GF-D8 (cell line): ENCODE data around the gene ITGA2.

Source experiments
- DNase-seq: peaks from one replicate; lab custom pipeline; 2025; lab: John Stamatoyannopoulos, UW

The ITGA2 gene

GRCh38 chr5:52988335-52989024 is 672 bp upstream of the ITGA2 start:
- no peak for DNase-seq

GRCh38 chr5:52989781-52990527 is 802 bp downstream of the ITGA2 start:
- DNase-seq: no peak

- no peak for DNase-seq
These were observed 1.4 kb downstream of the ITGA2 start for GRCh38 chr5:52990528-52990925.

- DNase-seq: no peak
These were observed 4.2 kb downstream of the ITGA2 start for GRCh38 chr5:52993367-52993766.

GRCh38 chr5:52994266-52994665 is 5.1 kb downstream of the ITGA2 start:
- no peak for DNase-seq

GRCh38 chr5:52995095-52995494 is 5.9 kb downstream of the ITGA2 start:
- DNase-seq: no peak

- DNase-seq: no peak
These were observed 6.8 kb downstream of the ITGA2 start for GRCh38 chr5:52995914-52996313.

GRCh38 chr5:52996979-52997378 is 7.8 kb downstream of the ITGA2 start:
- no peak for DNase-seq

- no peak for DNase-seq
These were observed 8.3 kb downstream of the ITGA2 start for GRCh38 chr5:52997424-52997823.

- no peak for DNase-seq
These were observed 9.6 kb downstream of the ITGA2 start for GRCh38 chr5:52998552-52999313.

GRCh38 chr5:52999344-52999949 is 10.3 kb downstream of the ITGA2 start:
- DNase-seq: no peak

- DNase-seq: no peak
These were observed 12.4 kb downstream of the ITGA2 start for GRCh38 chr5:53001541-53001940.

GRCh38 chr5:53002491-53002890 is 13.3 kb downstream of the ITGA2 start:
- DNase-seq: no peak

GRCh38 chr5:53003144-53003543 is 14.0 kb downstream of the ITGA2 start:
- DNase-seq: no peak

- no peak for DNase-seq
These were observed 18.0 kb downstream of the ITGA2 start for GRCh38 chr5:53006911-53007890.

GRCh38 chr5:53008751-53009150 is 19.6 kb downstream of the ITGA2 start:
- DNase-seq: no peak

- DNase-seq: no peak
These were observed 20.7 kb downstream of the ITGA2 start for GRCh38 chr5:53009816-53010215.

GRCh38 chr5:53010814-53011213 is 21.7 kb downstream of the ITGA2 start:
- DNase-seq: no peak

- no peak for DNase-seq
These were observed 22.1 kb downstream of the ITGA2 start for GRCh38 chr5:53011233-53011632.

- DNase-seq: no peak
These were observed 24.7 kb downstream of the ITGA2 start for GRCh38 chr5:53013857-53014256.

GRCh38 chr5:53017383-53017782 is 28.2 kb downstream of the ITGA2 start:
- no peak for DNase-seq
